GM06990 (cell line): Measurements from ENCODE around the gene CIRBP.
A peak's percentile ranks its signal among the peaks of the same experiment; 100 is the strongest.

Experiments
- DNase-seq: peaks from one replicate; pipeline ENCODE4 v3.0.0-alpha.2; 2011; ENCODE audit not compliant: insufficient read length; ENCODE audit errors: extremely low read depth
- H3K27me3 ChIP-seq: replicated peaks from 2 replicates; pipeline ENCODE4 v1.6.0; 2011; ENCODE audit warnings: low read length; ENCODE audit not compliant: control insufficient read depth, insufficient read depth
- H3K36me3 ChIP-seq: 2 replicates; pipeline ENCODE4 v1.5.1; 2011; ENCODE audit warnings: low read length; ENCODE audit not compliant: control insufficient read depth, insufficient read depth
- H3K4me3 ChIP-seq: replicated peaks from 2 replicates; pipeline ENCODE4 v1.5.1; 2011; ENCODE audit warnings: low read depth, mild to moderate bottlenecking, control low read depth, low read length
- TF ChIP-seq, protein P1 (sequence below): IDR thresholded peaks from 2 replicates; pipeline ENCODE4 v1.5.1; 2011; ENCODE audit warnings: low read length, control low read depth, mild to moderate bottlenecking, inconsistent platforms; ENCODE audit not compliant: insufficient read depth, poor library complexity, severe bottlenecking

CIRBP gene

GRCh38 chr19:1247748-1248138 is 21.4 kb upstream of the CIRBP start:
- H3K27me3 ChIP-seq, result no peaks in the 10 kb centered on the region
- H3K4me3 ChIP-seq, result peak overlapping the region; percentile 75
- H3K36me3 ChIP-seq, result peaks cover 8% of the 10 kb centered on the region
- DNase-seq, result no peak
- TF ChIP-seq, protein P1, sequence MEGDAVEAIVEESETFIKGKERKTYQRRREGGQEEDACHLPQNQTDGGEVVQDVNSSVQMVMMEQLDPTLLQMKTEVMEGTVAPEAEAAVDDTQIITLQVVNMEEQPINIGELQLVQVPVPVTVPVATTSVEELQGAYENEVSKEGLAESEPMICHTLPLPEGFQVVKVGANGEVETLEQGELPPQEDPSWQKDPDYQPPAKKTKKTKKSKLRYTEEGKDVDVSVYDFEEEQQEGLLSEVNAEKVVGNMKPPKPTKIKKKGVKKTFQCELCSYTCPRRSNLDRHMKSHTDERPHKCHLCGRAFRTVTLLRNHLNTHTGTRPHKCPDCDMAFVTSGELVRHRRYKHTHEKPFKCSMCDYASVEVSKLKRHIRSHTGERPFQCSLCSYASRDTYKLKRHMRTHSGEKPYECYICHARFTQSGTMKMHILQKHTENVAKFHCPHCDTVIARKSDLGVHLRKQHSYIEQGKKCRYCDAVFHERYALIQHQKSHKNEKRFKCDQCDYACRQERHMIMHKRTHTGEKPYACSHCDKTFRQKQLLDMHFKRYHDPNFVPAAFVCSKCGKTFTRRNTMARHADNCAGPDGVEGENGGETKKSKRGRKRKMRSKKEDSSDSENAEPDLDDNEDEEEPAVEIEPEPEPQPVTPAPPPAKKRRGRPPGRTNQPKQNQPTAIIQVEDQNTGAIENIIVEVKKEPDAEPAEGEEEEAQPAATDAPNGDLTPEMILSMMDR, result no peak

GRCh38 chr19:1248139-1248785 is 20.9 kb upstream of the CIRBP start, which contains the start of gene MIDN:
TSS of gene MIDN (plus strand) at chr19:1248583. CDS start at chr19:1250297, 1,714 bp downstream.
- peak; percentile 85 for DNase-seq
- Histone ChIP-seq H3K4me3 (peak within 1 kb of the TSS; percentile 75), H3K27me3 (no peaks in the 10 kb centered on the region), H3K36me3 (peaks cover 8% of the 10 kb centered on the region)
- TF ChIP-seq, protein P1, result peak; percentile 70

DNA sequence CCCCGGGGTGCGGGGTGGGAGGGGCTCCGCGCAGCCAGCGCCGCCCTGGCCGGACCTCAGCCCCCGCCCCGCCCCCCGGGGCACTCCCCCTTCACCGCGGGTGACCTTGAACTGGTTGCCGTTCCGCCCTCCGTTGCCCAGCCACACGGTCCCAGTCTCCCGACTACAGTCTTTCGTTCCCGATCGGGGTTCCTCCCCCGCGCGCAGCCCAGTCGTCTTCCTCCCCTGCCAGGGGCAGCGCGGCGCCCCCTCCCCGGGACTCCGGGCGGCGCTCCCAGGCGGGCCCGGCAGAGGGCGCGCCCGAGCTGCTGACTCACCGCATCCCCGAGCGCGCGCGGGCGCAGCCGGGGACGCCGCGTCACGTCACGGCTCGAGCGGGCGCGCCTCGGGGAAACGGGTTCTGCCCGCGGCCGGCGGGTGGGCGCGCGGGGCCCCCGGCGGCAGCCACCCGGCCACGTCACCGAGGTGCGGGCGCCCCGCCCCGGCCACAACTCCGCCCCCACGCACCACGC is 20.3 kb upstream of the CIRBP start:
- Histone ChIP-seq H3K36me3 (peaks cover 8% of the 10 kb centered on the region), H3K4me3 (peak overlapping the region; percentile 75), H3K27me3 (no peaks in the 10 kb centered on the region)
- TF ChIP-seq, protein P1, result peak; percentile 36
- DNase-seq, result peak; percentile 81

GRCh38 chr19:1249298-1249989 is 19.7 kb upstream of the CIRBP start:
- TF ChIP-seq, protein P1, result no peak
- H3K27me3 ChIP-seq, result no peaks in the 10 kb centered on the region
- DNase-seq, result peak; percentile 95
- peaks cover 13% of the 10 kb centered on the region for H3K36me3 ChIP-seq
- peak overlapping the region; percentile 94 for H3K4me3 ChIP-seq

GRCh38 chr19:1249990-1250436 is 19.1 kb upstream of the CIRBP start:
- TF ChIP-seq, protein P1, result no peak
- peaks cover 18% of the 10 kb centered on the region for H3K36me3 ChIP-seq
- no peaks in the 10 kb centered on the region for H3K27me3 ChIP-seq
- H3K4me3 ChIP-seq, result peak overlapping the region; percentile 94
- DNase-seq, result no peak
